Measurements from ENCODE around the gene EVA1A. TPM values are rescaled to one million over a fixed set of nuclear protein-coding genes. Genes with fewer than 3 reads are reported as not detected.

Gene EVA1A
- total RNA-seq, 1 donor, result 28.1 TPM

DNA sequence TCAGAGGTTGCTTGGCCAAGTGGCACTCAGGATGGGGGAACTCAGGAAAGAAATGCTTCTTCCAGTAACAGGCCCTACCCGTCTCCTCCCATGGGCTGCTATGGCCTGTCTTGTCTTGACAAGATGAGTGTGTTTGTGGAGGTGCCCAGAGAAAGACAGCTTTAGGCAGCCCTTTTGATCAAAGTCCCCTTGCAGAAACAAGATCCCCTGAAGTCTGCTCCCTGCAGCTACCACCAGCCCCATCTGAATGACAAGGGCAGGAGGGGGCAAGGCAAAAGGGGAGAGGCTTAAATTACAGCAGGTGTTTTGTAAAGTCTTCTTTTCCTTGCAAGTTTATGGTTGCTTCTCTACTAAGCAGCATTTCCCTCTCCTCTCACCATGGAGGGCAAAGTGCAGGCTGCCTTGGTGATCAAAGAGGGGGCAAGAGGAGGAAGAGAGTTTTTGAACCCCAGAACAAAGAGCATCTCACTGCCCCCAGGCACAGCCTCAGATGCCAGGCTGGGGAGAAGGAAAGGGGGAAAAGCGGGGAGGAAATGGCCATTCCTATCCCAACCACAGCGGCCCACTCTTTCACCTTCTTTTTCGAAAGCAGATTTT, 6.7 kb downstream of the EVA1A start:
- no peak for DNase-seq (ENCODE audit: low read depth)
- no peak overlapping the region for H3K4me3 ChIP-seq (ENCODE audit: low read depth, low read length)
- TF ChIP-seq, protein P1, sequence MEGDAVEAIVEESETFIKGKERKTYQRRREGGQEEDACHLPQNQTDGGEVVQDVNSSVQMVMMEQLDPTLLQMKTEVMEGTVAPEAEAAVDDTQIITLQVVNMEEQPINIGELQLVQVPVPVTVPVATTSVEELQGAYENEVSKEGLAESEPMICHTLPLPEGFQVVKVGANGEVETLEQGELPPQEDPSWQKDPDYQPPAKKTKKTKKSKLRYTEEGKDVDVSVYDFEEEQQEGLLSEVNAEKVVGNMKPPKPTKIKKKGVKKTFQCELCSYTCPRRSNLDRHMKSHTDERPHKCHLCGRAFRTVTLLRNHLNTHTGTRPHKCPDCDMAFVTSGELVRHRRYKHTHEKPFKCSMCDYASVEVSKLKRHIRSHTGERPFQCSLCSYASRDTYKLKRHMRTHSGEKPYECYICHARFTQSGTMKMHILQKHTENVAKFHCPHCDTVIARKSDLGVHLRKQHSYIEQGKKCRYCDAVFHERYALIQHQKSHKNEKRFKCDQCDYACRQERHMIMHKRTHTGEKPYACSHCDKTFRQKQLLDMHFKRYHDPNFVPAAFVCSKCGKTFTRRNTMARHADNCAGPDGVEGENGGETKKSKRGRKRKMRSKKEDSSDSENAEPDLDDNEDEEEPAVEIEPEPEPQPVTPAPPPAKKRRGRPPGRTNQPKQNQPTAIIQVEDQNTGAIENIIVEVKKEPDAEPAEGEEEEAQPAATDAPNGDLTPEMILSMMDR (IDR thresholded peaks at IDR 0.05; ENCODE audit: insufficient read depth, low read length), result no peak

DNA sequence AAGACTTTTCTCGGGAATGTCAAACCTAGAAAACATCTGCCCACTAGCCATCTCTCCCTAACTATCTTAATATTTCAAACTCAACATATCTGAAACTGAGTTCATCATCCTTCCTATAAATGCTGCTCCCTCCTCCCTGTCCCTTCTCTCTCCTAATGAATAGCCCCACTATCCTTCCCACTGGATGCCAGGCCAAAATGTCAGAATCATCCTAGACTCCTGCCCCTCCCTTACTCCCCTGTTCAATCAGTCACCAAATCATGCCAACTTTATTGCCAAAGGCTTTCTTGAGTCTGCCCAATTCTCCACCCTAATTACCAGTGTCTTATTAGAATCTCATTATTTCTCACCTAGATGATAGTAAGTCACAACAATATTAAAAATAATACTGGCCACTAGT, 8.5 kb downstream of the EVA1A start:
- TF ChIP-seq, protein P1 (IDR thresholded peaks at IDR 0.05; ENCODE audit: insufficient read depth, low read length), result no peak
- H3K4me3 ChIP-seq (ENCODE audit: low read depth, low read length), result no peak overlapping the region
- no peak for DNase-seq (ENCODE audit: low read depth)

DNA sequence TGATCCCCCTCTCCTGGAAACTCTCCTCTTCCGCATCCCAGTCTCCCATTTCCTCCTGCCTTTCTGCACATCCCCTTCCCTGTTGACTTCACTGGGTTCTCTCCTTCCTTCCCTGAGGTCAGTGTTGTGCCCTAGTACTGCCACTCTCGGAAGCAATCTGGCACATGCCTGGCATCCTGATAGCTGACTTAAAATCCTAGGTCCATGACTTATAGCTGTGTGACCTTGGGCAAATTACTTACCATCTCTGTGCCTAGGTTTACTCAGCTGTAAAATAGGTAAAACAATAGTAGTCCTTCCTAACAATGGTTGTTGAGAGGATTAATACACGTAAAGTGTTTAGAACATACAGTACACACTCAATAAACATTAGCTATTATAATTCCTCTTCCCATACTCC, 9.3 kb downstream of the EVA1A start:
- H3K4me3 ChIP-seq (ENCODE audit: low read depth, low read length), result no peak overlapping the region
- TF ChIP-seq, protein P1 (IDR thresholded peaks at IDR 0.05; ENCODE audit: insufficient read depth, low read length), result no peak
- no peak for DNase-seq (ENCODE audit: low read depth)

DNA sequence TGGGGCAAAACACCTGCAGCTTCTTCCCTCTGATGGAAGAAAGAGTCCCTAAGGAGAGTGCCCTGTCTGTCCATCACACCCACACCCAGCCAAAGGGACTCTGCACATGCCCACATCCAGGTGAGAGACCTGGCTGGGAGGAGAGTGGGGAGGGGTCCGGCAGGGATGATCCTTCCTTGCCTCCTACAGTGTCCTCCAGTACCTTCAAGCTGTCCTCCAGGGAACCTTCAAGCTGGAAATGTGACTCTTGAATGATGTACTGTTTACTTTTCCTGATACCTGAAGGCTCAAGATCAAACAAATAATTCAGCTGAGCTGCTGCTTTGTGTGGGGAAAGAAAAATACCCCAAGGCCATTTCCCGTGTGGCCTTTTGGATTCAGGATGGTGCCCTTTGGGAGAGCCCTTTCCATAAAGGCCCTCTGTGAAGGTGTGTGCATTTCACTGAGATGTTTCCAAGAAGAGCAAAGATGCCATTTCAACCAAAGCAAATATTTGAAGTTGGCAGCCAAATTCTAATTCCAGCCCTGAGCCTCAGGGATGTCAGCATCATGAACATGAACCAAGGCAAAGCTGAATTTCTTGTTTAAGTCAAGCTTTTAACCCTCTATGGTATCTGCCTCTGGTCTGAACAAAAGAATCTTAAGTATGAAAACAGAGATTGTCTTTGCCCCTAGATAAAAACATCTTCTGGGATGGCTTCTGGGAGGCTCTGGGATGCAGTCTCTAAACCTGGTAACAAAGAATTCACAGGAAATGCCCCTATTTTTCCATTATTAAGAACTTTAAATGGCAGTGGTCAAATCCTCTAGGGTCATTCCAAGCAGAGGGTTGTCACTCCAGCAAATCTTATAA, 11.1 kb downstream of the EVA1A start:
- TF ChIP-seq, protein P1 (IDR thresholded peaks at IDR 0.05; ENCODE audit: insufficient read depth, low read length), result no peak
- DNase-seq (ENCODE audit: low read depth), result no peak
- no peak overlapping the region for H3K4me3 ChIP-seq (ENCODE audit: low read depth, low read length)

DNA sequence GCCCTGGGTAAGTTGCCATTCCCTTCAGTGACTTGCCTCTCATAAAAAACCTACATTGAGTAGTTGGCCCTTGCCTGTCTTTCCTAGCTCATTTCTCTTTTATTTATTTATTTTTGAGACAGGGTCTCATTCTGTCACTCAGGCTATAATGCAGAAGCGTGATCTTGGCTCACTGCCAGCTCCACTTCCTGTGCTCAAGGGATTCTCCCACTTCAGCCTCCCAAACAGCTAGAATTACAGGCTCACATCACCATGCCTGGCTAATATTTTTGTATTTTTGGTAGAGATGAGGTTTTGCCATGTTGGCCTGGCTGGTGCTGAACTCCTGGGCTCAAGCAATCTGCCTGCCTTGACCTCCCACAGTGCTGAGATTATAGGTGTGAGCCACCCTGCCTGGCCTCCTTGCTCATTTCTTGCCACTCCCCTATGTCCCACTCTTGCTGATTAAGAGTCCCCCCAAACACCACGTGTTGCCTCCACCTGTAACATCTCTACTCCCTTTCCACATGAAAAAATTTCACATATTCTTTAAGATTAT, 12.6 kb downstream of the EVA1A start:
- DNase-seq (ENCODE audit: low read depth), result no peak
- TF ChIP-seq, protein P1 (IDR thresholded peaks at IDR 0.05; ENCODE audit: insufficient read depth, low read length), result no peak
- H3K4me3 ChIP-seq (ENCODE audit: low read depth, low read length), result no peak overlapping the region

DNA sequence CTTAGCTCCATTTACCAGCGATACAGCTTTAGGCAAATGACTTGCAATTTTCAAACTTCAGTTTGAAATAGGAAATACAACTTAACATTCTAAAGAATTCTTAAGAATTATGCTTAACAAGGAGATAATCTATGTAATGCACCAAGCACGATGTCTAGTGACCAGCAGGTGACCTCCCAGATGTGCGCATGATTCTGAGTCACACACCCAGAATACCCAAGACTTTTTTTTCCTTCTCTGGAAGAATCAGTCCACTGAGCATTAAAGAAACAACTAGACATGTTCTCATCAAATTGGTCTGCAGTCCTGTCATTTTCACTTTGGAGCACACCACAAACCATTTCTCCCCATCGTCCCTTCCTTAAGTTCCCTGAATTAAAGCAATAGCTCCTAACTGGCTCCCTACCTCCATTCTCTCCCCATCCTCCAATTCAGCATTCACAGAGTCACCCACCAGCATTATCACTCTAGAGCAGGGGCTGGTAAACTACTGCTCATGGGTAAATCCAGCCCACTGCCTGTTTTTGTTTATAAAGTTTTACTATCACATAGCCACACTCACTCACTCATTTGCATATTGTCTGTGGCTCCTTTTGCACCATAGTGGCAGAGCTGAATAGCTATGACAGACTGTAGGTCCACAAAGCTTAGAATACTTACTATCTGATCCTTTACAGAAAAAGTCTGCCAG, 13.2 kb downstream of the EVA1A start:
- peak; percentile 82 for DNase-seq (ENCODE audit: low read depth)
- H3K4me3 ChIP-seq (ENCODE audit: low read depth, low read length), result no peak overlapping the region
- TF ChIP-seq, protein P1 (IDR thresholded peaks at IDR 0.05; ENCODE audit: insufficient read depth, low read length), result no peak
